HepG2 (cell line): ENCODE data around the gene FUT3. TPM values are rescaled to one million over a fixed set of nuclear protein-coding genes. Genes with fewer than 3 reads are reported as not detected.
A peak's percentile ranks its signal among the peaks of the same experiment; 100 is the strongest.

Experiments used
- ATAC-seq: fragments of 200-7000 bp; cut with Tn5 transposase; 3 replicates; pipeline ENCODE4 v1.9.1; 2020; ENCODE audit warnings: mild to moderate bottlenecking, moderate library complexity
- BruUV-seq: library from RNA; stranded (reverse); fragments of 400-500 nt; replicated peaks from 2 replicates; lab custom pipeline; 2021; lab: Mats Ljungman, UMichigan
- CTCF ChIA-PET: fragments of 300-600 bp; formaldehyde crosslinking; extraction: SDS; loops from one replicate; lab custom pipeline; 2021; ENCODE audit warnings: low total read pairs, inconsistent platforms, low intra/inter-chr PET ratio; lab: Yijun Ruan, JAX
- POLR2A ChIA-PET: fragments of 350-600 bp; sonication (Branson Sonifier 250); formaldehyde crosslinking; loops from one replicate; lab custom pipeline; 2020; ENCODE audit warnings: antibody characterized with exemption, inconsistent platforms; lab: Yijun Ruan, JAX
- DNase-seq: peaks from one replicate; pipeline ENCODE4 v3.0.0-alpha.2; 2015; ENCODE audit warnings: low spot score
- FAIRE-seq: peaks from 3 replicates; lab custom pipeline; 2011; peaks lifted over from hg19 to GRCh38; lab: Jason Lieb, UNC
- H2AFZ ChIP-seq: one replicate; pipeline ENCODE4 v1.6.1; 2011; ENCODE audit warnings: low read length, inconsistent platforms
- H3K27ac ChIP-seq: fragments of 300-600 bp; 3 replicates; pipeline ENCODE4 v1.8.0; 2011; ENCODE audit warnings: mixed run types, mild to moderate bottlenecking, mixed read lengths, low read length, inconsistent platforms; ENCODE audit not compliant: insufficient read depth; ENCODE audit errors: extremely low read length
- H3K27me3 ChIP-seq, 2 experiments: fragments of 200-600 bp in 1 of 2; 2 replicates in 1 of 2; 3 replicates in 1 of 2; pipeline versions ENCODE4 v1.6.0 to v1.8.0; 2011; ENCODE audit warnings: low read length in 2 of 2, mild to moderate bottlenecking in 2 of 2, moderate library complexity in 2 of 2, inconsistent platforms in 1 of 2; ENCODE audit not compliant: insufficient read depth in 2 of 2, control insufficient read depth in 1 of 2
- H3K36me3 ChIP-seq, 2 experiments: fragments of 200-600 bp in 1 of 2; replicated peaks in 1 of 2; 2 replicates in 1 of 2; 3 replicates in 1 of 2; pipeline versions ENCODE4 v1.5.1 to v1.8.0; 2011; ENCODE audit warnings: low read length in 2 of 2, inconsistent platforms in 1 of 2; ENCODE audit not compliant: insufficient read depth in 2 of 2, control insufficient read depth in 1 of 2
- H3K4me1 ChIP-seq: 2 replicates; pipeline ENCODE4 v1.5.1; 2012; ENCODE audit warnings: low read length, inconsistent platforms; ENCODE audit not compliant: insufficient read depth
- H3K4me2 ChIP-seq: 2 replicates; pipeline ENCODE4 v1.6.0; 2011; ENCODE audit warnings: low read depth, low read length, inconsistent platforms
- H3K4me3 ChIP-seq, 3 experiments: fragments of 200-600 bp in 1 of 3; sonication (generic), shearing (Covaris generic) in 1 of 3; replicated peaks in 1 of 3; 2 replicates each; pipeline ENCODE4 v1.5.1; 2011 to 2016; ENCODE audit warnings: low read length in 3 of 3, inconsistent platforms in 2 of 3, low read depth in 2 of 3, mild to moderate bottlenecking in 2 of 3, control low read depth in 1 of 3, mixed read lengths in 1 of 3; ENCODE audit not compliant: insufficient read depth in 1 of 3
- H3K79me2 ChIP-seq: one replicate; pipeline ENCODE4 v1.6.1; 2011; ENCODE audit warnings: low read length, inconsistent platforms; ENCODE audit not compliant: insufficient read depth
- H3K9ac ChIP-seq: 2 replicates; pipeline ENCODE4 v1.6.0; 2011; ENCODE audit warnings: mild to moderate bottlenecking, low read depth, low read length, inconsistent platforms; ENCODE audit not compliant: insufficient read depth
- H3K9me3 ChIP-seq: 2 replicates; pipeline ENCODE4 v1.5.1; 2012; ENCODE audit warnings: mild to moderate bottlenecking, low read length
- H4K20me1 ChIP-seq: 2 replicates; pipeline ENCODE4 v1.6.0; 2011; ENCODE audit warnings: inconsistent platforms, mild to moderate bottlenecking, low read length, moderate library complexity; ENCODE audit not compliant: insufficient read depth
- HDAC1 ChIP-seq: sonication (generic); formaldehyde crosslinking; IDR thresholded peaks from 2 replicates; pipeline ENCODE4 v1.5.1; 2020; ENCODE audit warnings: mild to moderate bottlenecking, missing genetic modification reagents
- HMG20A ChIP-seq: IDR thresholded peaks from 2 replicates; pipeline ENCODE4 v1.6.1; 2016; ENCODE audit warnings: borderline replicate concordance
- KLF13 ChIP-seq: sonication (generic); formaldehyde crosslinking; IDR thresholded peaks from 2 replicates; pipeline ENCODE4 v1.4.0; 2020; ENCODE audit warnings: mild to moderate bottlenecking, missing genetic modification reagents
- MEF2D ChIP-seq: sonication (generic); formaldehyde crosslinking; IDR thresholded peaks from 2 replicates; pipeline ENCODE4 v1.5.1; 2020; ENCODE audit warnings: mild to moderate bottlenecking, missing genetic modification reagents
- MTF1 ChIP-seq: sonication (generic); formaldehyde crosslinking; IDR thresholded peaks from 2 replicates; pipeline ENCODE4 v1.5.0; 2020; ENCODE audit warnings: missing genetic modification reagents
- NFYC ChIP-seq: IDR thresholded peaks from 2 replicates; pipeline ENCODE4 v1.6.1; 2016; ENCODE audit warnings: missing genetic modification reagents, missing compliant biosample characterization
- POLR2A ChIP-seq, 2 experiments: IDR thresholded peaks; 2 replicates each; pipeline ENCODE4 v1.6.1; 2011; ENCODE audit warnings: low read depth in 2 of 2, low read length in 2 of 2, mild to moderate bottlenecking in 1 of 2, moderate library complexity in 1 of 2; ENCODE audit not compliant: insufficient read depth in 1 of 2
- TARDBP ChIP-seq: sonication (generic); formaldehyde crosslinking; IDR thresholded peaks from 2 replicates; pipeline ENCODE4 v1.8.0; 2022; ENCODE audit warnings: mild to moderate bottlenecking, missing genetic modification reagents
- TCF7 ChIP-seq: sonication (generic); IDR thresholded peaks from 2 replicates; pipeline ENCODE4 v1.6.1; 2016; ENCODE audit warnings: antibody characterized with exemption, low read depth
- ZNF224 ChIP-seq: sonication (generic); formaldehyde crosslinking; IDR thresholded peaks from 2 replicates; pipeline ENCODE4 v1.5.0; 2020; ENCODE audit warnings: mild to moderate bottlenecking, missing genetic modification reagents
- ZNF235 ChIP-seq: sonication (generic); formaldehyde crosslinking; IDR thresholded peaks from 2 replicates; pipeline ENCODE4 v1.8.1; 2023; ENCODE audit warnings: mild to moderate bottlenecking, missing genetic modification reagents, borderline replicate concordance
- ZNF331 ChIP-seq: sonication (generic); formaldehyde crosslinking; IDR thresholded peaks from 2 replicates; pipeline ENCODE4 v1.4.0; 2020; ENCODE audit warnings: missing genetic modification reagents
- ZNF543 ChIP-seq: sonication (generic); formaldehyde crosslinking; IDR thresholded peaks from 2 replicates; pipeline ENCODE4 v1.4.0; 2020; ENCODE audit warnings: mild to moderate bottlenecking, missing genetic modification reagents
- WGBS: methylation state at CpG from one replicate; pipeline ENCODE4 v1.1.6; 2017; ENCODE audit warnings: low lambda C conversion rate; 5-methylcytosine and 5-hydroxymethylcytosine counted together
- in situ Hi-C: cut with HindIII; loops from 2 replicates; pipeline ENCODE4 v1.10.0; 2017; ENCODE audit warnings: low pct_unique_long_range_greater_than_20kb; ENCODE audit not compliant: extremely low pct_ligation_motif_present
- intact Hi-C: fragments of 100-400 bp; cut with micrococcal nuclease; formaldehyde crosslinking; loops from one replicate; pipeline ENCODE4 v1.10.0; 2022; ENCODE audit not compliant: unreplicated experiment
- polyA plus RNA-seq, 8 experiments: library from polyadenylated mRNA; depleted of rRNA in 3 of 8; stranded (reverse) in 7 of 8; unstranded in 1 of 8; fragments of >200 nt; fragmentation: Illumina TruSeq in 4 of 8; extraction: Trizol in 4 of 8; gene quantifications; 2 replicates each; pipeline versions ENCODE4 v1.2.1 to v1.2.3, GENCODE V29; 2011 to 2016; ENCODE audit warnings: low read depth in 4 of 8, missing spikeins in 1 of 8, mixed read lengths in 1 of 8; ENCODE audit not compliant: insufficient read depth in 1 of 8
- total RNA-seq, 5 experiments: library from RNA; depleted of rRNA; stranded (reverse); fragments of >200 nt; fragmentation: Illumina TruSeq; extraction: Trizol; gene quantifications; 2 replicates each; pipeline ENCODE4 v1.2.3, GENCODE V29; 2016; ENCODE audit warnings: low read depth in 1 of 5
- TF ChIP-seq, protein P1 (sequence below): sonication (generic); formaldehyde crosslinking; IDR thresholded peaks from 2 replicates; pipeline ENCODE4 v1.9.0; 2021; ENCODE audit warnings: mild to moderate bottlenecking, missing genetic modification reagents

Gene FUT3
- total and polyA plus RNA-seq, 2 of the 13 experiments (the other 11 are each of a cell fraction or from before 2014, with no cell fraction given) = 0.53 to 1.1 TPM

GRCh38 chr19:5799247-5800241 lies 51.7 kb downstream of the FUT3 start:
- DNase-seq = no peak
- Histone ChIP-seq H3K79me2 (no peaks in the 10 kb centered on the region), H3K4me3 (peak overlapping the region; percentile 12 to 56 (median 31); a peak in 5 of 6 replicates), H3K9me3 (no peaks in the 10 kb centered on the region), H3K27me3 (peaks cover 0 to 5% of the 10 kb centered on the region in 2 experiments; a peak in 2 of 5 replicates), H4K20me1 (no peaks in the 10 kb centered on the region), H3K9ac (peak overlapping the region; percentile 19), H2AFZ (no peak overlapping the region), H3K36me3 (no peaks in the 10 kb centered on the region), H3K27ac (no peak overlapping the region), H3K4me2 (peak overlapping the region; percentile 89), H3K4me1 (peaks cover 55% of the 10 kb centered on the region)
- in situ Hi-C loops = loop anchor here (5.0 kb wide), 2 partner anchors 178 to 223 kb away; partner anchors contain the start of gene RANBP3
- no TSS peak for BruUV-seq
- peak; percentile 37 for ATAC-seq
- 1% methylated on average over 28 of the region's 37 CpGs for WGBS
- POLR2A ChIA-PET = interaction anchor here (0.7 to 1.7 kb wide), 5 partner anchors 8 to 180 kb away, joined by 3 to 7 read pairs (median 4); partner anchors contain the start of genes DUS3L and NDUFA11
- CTCF ChIA-PET = no interaction called here
- intact Hi-C loops = loop anchor here (10.0 kb wide), 1 partner anchor 225 kb away; no protein-coding TSS in a partner anchor
- no peak for FAIRE-seq
- TF ChIP-seq POLR2A (IDR thresholded peaks at IDR 0.05; ENCODE audit: insufficient read depth in 1 of 2, low read depth in 2 of 2, low read length in 2 of 2) = no peak
- no peak for TF ChIP-seq HMG20A
- TF ChIP-seq MTF1 = no peak
- TF ChIP-seq NFYC (CRISPR knock-in tag) = no peak
- TF ChIP-seq HDAC1 = 0 out of 2 replicates have a peak, but pooled peaks have one; percentile 6
- TF ChIP-seq TCF7 = no peak
- TF ChIP-seq, protein P1, sequence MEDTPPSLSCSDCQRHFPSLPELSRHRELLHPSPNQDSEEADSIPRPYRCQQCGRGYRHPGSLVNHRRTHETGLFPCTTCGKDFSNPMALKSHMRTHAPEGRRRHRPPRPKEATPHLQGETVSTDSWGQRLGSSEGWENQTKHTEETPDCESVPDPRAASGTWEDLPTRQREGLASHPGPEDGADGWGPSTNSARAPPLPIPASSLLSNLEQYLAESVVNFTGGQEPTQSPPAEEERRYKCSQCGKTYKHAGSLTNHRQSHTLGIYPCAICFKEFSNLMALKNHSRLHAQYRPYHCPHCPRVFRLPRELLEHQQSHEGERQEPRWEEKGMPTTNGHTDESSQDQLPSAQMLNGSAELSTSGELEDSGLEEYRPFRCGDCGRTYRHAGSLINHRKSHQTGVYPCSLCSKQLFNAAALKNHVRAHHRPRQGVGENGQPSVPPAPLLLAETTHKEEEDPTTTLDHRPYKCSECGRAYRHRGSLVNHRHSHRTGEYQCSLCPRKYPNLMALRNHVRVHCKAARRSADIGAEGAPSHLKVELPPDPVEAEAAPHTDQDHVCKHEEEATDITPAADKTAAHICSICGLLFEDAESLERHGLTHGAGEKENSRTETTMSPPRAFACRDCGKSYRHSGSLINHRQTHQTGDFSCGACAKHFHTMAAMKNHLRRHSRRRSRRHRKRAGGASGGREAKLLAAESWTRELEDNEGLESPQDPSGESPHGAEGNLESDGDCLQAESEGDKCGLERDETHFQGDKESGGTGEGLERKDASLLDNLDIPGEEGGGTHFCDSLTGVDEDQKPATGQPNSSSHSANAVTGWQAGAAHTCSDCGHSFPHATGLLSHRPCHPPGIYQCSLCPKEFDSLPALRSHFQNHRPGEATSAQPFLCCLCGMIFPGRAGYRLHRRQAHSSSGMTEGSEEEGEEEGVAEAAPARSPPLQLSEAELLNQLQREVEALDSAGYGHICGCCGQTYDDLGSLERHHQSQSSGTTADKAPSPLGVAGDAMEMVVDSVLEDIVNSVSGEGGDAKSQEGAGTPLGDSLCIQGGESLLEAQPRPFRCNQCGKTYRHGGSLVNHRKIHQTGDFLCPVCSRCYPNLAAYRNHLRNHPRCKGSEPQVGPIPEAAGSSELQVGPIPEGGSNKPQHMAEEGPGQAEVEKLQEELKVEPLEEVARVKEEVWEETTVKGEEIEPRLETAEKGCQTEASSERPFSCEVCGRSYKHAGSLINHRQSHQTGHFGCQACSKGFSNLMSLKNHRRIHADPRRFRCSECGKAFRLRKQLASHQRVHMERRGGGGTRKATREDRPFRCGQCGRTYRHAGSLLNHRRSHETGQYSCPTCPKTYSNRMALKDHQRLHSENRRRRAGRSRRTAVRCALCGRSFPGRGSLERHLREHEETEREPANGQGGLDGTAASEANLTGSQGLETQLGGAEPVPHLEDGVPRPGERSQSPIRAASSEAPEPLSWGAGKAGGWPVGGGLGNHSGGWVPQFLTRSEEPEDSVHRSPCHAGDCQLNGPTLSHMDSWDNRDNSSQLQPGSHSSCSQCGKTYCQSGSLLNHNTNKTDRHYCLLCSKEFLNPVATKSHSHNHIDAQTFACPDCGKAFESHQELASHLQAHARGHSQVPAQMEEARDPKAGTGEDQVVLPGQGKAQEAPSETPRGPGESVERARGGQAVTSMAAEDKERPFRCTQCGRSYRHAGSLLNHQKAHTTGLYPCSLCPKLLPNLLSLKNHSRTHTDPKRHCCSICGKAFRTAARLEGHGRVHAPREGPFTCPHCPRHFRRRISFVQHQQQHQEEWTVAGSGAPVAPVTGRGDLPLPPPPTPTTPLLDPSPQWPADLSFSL (CRISPR knock-in tag) = peak; percentile 96
- TF ChIP-seq KLF13 (CRISPR knock-in tag) = 0 out of 2 replicates have a peak, but pooled peaks have one; percentile 17
- TF ChIP-seq ZNF331 (CRISPR knock-in tag) = peak; percentile 25; the same call in 1 of the 2 replicates
- TF ChIP-seq TARDBP (CRISPR knock-in tag) = peak; percentile 45; the same call in 1 of the 2 replicates
- 0 out of 2 replicates have a peak, but pooled peaks have one; percentile 68 for TF ChIP-seq ZNF543
- peak; percentile 59 for TF ChIP-seq MEF2D (CRISPR knock-in tag)
- peak; percentile 52; the same call in 1 of the 2 replicates for TF ChIP-seq ZNF224 (CRISPR knock-in tag)
- TF ChIP-seq ZNF235 (CRISPR knock-in tag) = no peak
